HG02970 (cell line): ENCODE results near the gene HLA-DOA.

Source experiments
- ATAC-seq: cut with Tn5 transposase; IDR thresholded peaks from one replicate; pipeline ENCODE4 v1.9.1; 2021; ENCODE audit warnings: mild to moderate bottlenecking, moderate library complexity, moderate number of reproducible peaks; ENCODE audit not compliant: unreplicated experiment, low FRiP score

The HLA-DOA gene

GRCh38 chr6:33017694-33018353 is 8.4 kb upstream of the HLA-DOA start:
- ATAC-seq: no peak

GRCh38 chr6:33017018-33017417 is 7.6 kb upstream of the HLA-DOA start:
- ATAC-seq: no peak

- no peak for ATAC-seq
These were observed 6.4 kb upstream of the HLA-DOA start for GRCh38 chr6:33015798-33016197.

- no peak for ATAC-seq
These were observed 5.6 kb upstream of the HLA-DOA start for GRCh38 chr6:33014841-33015634.

- ATAC-seq: no peak
These were observed 4.2 kb upstream of the HLA-DOA start for GRCh38 chr6:33013608-33014007.

- no peak for ATAC-seq
These were observed 965 bp upstream of the HLA-DOA start for GRCh38 chr6:33010356-33010755.

GRCh38 chr6:33007831-33008400 is 1.5 kb downstream of the HLA-DOA start:
- no peak for ATAC-seq

- no peak for ATAC-seq
These were observed 4.5 kb downstream of the HLA-DOA start for GRCh38 chr6:33004940-33005339.

- ATAC-seq: no peak
These were observed 7.7 kb downstream of the HLA-DOA start for GRCh38 chr6:33001685-33002084.

GRCh38 chr6:33000055-33000454 is 9.3 kb downstream of the HLA-DOA start:
- no peak for ATAC-seq

GRCh38 chr6:32995448-32995847 is 13.9 kb downstream of the HLA-DOA start:
- ATAC-seq: no peak

- no peak for ATAC-seq
These were observed 15.9 kb downstream of the HLA-DOA start for GRCh38 chr6:32993363-32993973.

- no peak for ATAC-seq
These were observed 17.4 kb downstream of the HLA-DOA start for GRCh38 chr6:32991972-32992371.

GRCh38 chr6:32989368-32989767 is 20.0 kb downstream of the HLA-DOA start:
- no peak for ATAC-seq

GRCh38 chr6:32984622-32985389 is 24.6 kb downstream of the HLA-DOA start:
- ATAC-seq: no peak

GRCh38 chr6:32983964-32984621 is 25.3 kb downstream of the HLA-DOA start:
- ATAC-seq: no peak

GRCh38 chr6:32983493-32983848 is 25.9 kb downstream of the HLA-DOA start:
- no peak for ATAC-seq

GRCh38 chr6:32982702-32983492 is 26.5 kb downstream of the HLA-DOA start:
- ATAC-seq: no peak

GRCh38 chr6:32982084-32982701 is 27.2 kb downstream of the HLA-DOA start:
- ATAC-seq: no peak
